DOHH2 (cell line): ENCODE measurements around the gene CFAP92.

Experiments
- EZH2phosphoT487 ChIP-seq: fragments of 200-600 bp; sonication (generic); IDR thresholded peaks from 2 replicates; pipeline ENCODE4 v1.6.1; 2017; ENCODE audit warnings: borderline replicate concordance, mild to moderate bottlenecking, antibody characterized with exemption, low read length, moderate library complexity, mixed read lengths
- TF ChIP-seq, protein P1 (sequence below): fragments of 200-600 bp; sonication (generic); IDR thresholded peaks from one replicate; pipeline ENCODE4 v1.5.1; 2014; ENCODE audit warnings: antibody characterized with exemption, mild to moderate bottlenecking, low read depth, low read length; ENCODE audit not compliant: poor library complexity, severe bottlenecking

DNA sequence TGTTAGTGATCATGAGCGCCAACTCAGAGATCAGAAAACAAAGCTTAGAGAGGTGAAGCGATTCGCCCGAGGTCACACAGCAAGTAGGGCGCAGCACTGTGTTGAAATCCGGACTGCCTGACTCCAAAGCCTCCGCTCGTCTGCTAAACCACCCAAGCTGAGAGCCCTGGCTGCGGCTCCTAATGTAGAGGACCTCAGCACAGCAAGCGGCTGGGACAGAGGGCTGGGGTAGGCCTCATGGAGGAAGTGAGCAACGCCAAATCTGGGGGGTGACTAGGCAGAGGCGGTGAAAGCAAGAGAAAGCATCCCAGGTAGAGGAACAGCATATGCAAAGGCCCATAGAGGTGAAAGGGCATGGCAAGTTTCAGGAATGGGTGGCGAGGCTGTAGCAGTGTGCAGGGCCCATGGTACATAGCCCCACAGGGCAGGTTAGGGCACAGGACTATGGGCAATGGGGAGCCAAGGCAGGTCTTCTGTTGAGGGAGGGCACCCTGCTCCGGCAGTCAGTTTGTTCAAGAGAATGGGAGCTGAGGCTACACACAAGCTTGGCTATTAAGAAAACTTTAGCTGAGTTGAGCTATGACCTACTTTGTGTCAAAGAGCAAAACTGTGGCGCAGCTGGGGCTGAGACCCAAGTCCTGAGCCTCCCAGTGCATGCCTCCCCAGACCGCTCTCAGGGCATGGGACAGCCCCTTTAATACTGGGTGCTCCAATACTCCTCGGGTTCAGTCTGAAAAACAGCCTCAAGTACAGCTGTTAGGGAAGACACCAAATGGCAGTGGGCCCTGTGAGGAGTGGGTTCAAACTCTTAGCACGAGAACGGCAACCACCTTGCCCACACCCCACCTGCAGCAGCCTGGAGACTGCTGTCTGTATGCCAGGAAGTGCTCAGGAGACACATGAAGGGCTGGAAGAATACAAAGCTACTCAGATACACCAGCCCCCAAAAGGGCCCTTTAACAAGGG, 988 bp upstream of the CFAP92 start:
- TF ChIP-seq, protein P1, sequence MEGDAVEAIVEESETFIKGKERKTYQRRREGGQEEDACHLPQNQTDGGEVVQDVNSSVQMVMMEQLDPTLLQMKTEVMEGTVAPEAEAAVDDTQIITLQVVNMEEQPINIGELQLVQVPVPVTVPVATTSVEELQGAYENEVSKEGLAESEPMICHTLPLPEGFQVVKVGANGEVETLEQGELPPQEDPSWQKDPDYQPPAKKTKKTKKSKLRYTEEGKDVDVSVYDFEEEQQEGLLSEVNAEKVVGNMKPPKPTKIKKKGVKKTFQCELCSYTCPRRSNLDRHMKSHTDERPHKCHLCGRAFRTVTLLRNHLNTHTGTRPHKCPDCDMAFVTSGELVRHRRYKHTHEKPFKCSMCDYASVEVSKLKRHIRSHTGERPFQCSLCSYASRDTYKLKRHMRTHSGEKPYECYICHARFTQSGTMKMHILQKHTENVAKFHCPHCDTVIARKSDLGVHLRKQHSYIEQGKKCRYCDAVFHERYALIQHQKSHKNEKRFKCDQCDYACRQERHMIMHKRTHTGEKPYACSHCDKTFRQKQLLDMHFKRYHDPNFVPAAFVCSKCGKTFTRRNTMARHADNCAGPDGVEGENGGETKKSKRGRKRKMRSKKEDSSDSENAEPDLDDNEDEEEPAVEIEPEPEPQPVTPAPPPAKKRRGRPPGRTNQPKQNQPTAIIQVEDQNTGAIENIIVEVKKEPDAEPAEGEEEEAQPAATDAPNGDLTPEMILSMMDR = no peak
- no peak for TF ChIP-seq EZH2phosphoT487
